ENCODE measurements around the gene LRRC56.

The LRRC56 gene

GRCh38 chr11:526192-526591, 11.1 kb upstream of the LRRC56 start:
- no peak for DNase-seq

GRCh38 chr11:528166-528814, 9.0 kb upstream of the LRRC56 start:
- no peak for DNase-seq

DNA sequence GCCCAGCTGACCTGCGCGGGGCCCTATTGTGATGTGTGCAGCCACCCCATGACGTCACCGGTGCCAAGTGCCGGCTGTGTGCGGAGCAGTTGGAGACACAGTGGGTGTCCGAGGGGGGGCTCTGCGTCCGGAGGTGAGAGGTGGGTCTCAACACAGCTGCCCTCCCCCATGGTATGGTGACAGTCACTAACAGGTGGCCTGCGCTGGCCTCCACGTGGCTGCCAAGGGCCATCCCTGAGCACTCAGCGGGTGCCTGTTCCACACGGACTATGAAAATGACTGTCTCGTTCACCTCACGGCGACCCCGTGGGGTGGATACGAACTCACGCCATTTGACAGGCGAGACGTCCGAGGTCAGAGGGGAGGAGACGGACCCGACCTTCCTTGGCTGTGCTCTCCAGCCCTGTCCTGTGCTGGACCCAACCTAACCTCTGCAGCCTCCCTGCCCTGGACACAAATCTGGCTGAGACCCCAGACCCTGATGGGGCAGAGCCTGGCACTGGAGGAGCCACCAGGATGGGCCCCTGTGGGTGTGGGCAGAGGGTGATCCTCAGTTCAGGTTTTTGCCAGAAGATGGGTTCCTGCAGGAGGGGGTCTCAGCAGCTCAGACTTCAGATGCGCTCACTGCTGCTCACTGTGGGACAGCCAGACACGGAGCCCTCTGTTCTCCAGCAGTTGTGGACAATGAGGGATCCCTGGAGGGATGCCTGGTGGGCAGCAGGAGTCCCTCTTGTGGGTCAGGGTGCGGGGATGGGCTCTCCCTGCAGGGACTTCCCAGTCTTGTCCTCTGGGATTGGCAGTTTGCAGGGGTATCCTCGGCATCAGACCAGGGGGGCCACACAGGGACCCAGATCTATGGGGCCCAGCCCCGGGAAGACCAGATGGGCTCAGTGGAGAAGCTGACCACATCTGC, 8.3 kb upstream of the LRRC56 start:
- no peak for DNase-seq

DNA sequence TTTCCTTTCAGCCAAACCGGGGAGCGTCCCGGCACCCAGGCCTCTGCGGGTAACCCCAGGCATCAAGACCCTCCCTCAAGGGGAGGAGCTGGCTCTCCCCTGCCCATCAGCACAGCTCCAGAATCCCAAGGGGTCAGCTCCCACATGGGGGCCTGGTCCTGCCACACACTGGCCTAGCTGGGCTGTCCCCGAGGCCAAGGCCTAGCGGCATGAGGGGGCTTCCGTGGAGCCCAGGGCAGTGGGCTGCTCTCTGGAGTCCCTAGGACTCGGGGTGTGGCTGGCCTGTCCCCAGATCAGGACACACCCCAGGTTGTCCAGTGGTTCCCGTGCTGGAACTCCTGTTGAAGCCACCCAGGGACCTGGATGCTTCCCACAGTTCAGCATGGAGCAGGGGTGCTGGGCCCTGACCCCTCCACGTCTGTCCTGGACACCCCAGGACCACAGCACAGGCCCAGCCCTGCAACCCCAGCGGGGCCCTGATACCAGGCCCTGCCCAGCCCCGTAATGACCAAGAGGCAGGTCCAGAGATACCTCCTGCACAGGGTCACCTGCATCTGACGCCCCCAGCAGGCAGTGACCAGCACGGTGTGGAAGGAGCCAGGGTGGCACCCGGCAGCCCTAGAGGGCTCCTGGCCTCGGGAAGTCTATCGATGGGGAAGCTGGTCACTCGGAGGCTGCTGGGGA, 7.5 kb upstream of the LRRC56 start:
- no peak for DNase-seq

DNA sequence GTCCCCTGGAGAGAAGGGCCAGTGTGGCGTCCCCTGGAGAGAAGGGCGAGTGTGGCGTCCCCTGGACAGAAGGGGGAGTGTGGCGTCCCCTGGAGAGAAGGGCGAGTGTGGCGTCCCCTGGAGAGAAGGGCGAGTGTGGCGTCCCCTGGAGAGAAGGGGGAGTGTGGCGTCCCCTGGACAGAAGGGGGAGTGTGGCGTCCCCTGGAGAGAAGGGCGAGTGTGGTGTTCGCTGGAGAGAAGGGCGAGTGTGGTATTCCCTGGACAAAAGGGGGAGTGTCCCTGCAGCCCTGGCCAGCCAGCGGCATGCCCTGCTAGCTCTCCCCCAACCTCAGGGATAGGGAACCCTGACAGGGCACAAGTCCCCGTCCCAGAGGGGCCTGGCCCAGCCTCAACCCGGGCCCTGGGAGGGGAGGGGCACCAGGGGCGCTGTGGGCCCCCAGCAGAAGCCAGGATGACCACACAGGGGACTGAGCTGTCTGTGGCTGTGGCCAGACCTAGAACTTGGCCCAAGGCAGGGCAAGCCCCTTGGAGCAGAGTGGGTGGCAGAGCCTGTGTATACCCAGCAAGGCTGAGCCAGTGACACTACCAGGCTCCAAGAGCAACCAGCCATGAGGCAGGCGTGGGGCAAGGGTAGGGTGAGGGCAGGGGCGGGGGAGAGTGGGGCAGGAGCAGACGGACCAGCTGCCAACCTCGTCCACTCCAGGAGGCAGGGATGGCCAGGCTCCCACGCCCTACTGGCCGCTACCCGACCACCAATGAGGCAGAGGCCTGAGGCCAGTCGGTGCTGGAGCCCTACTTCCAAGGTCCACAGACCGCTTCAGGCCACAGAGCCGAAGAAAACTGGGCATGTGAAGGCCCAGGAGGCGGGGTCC, 6.1 kb upstream of the LRRC56 start:
- no peak for DNase-seq

GRCh38 chr11:531919-532526, 5.3 kb upstream of the LRRC56 start:
- DNase-seq = no peak

DNA sequence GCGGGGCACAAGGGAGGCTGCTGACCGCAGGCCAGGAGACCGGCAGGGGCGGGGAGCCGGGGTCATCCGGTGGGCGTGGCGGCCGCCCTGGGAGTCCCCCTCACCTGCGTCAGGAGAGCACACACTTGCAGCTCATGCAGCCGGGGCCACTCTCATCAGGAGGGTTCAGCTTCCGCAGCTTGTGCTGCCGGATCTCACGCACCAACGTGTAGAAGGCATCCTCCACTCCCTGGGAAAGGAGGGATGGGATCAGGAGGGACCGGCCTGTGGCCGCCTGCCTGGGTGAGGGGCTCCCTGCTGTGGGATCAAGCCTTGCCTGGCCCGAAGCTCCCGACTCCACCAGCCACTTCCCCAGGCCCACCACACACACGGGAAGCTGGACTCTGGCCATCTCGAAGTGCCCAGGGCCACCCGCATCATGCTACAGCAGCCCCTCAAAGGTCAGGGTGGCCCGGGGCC, 4.8 kb upstream of the LRRC56 start:
- no peak for DNase-seq

DNA sequence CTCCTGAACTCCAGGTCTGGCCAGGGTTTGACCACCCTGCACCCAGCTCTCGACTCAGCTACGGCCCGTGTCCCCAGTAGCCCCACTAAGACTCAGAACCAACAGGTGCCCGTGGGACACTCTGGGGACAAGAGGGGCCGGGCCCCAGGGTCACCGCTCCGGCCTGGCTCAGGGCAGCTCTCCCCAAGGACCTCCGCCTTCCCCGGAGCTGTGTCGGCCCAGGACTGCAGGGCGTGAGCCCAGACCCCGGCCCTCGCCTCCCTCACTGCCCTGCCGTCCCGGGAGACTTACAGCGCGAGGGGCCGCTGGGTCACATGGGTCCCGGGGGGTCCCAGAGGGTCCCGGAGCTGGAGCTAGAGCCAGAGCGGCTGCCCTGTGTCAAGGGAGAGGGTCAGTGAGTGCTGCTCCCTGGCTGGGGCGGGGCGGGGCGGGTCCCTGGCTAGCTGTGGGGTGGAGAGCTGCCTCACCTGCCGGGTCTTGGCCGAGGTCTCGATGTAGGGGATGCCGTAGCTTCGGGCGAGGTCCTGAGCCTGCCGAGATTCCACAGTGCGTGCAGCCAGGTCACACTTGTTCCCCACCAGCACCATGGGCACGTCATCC, 4.2 kb upstream of the LRRC56 start:
- DNase-seq = no peak

GRCh38 chr11:533586-534395, 3.5 kb upstream of the LRRC56 start:
- no peak for DNase-seq

DNA sequence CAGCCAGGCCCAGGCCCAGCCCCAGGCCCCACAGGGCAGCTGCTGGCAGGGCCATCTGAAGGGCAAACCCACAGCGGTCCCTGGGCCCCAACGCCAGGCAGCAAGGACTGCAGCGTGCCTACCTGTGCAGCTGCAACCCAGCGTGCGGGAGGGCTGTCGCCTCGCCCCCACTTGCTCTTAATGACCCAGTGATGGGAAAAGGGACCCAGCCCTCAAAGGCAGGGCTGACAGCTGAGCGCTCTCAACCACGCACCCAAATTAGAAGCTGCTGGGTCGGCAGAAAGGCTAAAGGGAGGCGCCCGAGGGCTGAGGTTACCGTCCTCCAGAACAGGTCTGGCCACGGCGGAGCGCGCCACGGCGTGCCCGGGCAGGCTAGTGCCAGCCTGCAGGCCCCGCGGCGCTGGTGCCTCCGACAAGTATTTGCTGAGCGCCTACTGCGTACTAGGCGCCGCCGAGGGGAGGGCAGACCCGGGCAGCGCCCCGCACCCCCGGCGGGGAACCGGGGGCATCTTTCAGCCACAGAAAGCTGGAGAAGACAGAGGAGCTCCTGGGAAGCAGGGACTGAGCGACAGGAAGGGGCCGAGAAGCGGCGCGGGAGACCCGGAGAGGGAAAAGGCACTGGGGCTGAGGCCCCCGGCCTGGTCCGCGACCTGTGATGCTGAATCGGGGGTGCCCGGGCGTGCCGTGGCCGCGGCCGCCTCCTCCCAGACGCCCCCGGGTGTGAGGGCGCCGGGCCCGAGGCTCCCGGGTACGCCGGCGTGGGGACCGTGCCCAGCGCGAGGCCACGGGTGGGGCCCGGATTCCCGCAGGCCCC, 2.7 kb upstream of the LRRC56 start:
- DNase-seq = no peak

DNA sequence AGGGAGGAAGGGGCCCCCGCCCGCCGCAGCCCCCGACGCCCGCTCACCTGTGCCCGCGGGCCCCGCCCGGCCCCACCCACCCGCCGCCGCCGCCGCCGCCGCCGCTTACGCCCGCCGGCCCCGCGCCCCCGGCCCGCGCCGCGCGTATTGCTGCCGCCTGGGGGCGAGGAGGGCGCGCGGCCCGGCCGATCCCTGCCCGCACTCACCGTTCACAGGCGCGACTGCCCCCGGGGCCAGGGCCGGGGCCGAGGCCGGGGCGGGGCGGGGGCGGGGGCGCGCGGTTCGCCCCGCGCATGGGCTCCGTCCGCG, 2.2 kb upstream of the LRRC56 start:
- no peak for DNase-seq

DNA sequence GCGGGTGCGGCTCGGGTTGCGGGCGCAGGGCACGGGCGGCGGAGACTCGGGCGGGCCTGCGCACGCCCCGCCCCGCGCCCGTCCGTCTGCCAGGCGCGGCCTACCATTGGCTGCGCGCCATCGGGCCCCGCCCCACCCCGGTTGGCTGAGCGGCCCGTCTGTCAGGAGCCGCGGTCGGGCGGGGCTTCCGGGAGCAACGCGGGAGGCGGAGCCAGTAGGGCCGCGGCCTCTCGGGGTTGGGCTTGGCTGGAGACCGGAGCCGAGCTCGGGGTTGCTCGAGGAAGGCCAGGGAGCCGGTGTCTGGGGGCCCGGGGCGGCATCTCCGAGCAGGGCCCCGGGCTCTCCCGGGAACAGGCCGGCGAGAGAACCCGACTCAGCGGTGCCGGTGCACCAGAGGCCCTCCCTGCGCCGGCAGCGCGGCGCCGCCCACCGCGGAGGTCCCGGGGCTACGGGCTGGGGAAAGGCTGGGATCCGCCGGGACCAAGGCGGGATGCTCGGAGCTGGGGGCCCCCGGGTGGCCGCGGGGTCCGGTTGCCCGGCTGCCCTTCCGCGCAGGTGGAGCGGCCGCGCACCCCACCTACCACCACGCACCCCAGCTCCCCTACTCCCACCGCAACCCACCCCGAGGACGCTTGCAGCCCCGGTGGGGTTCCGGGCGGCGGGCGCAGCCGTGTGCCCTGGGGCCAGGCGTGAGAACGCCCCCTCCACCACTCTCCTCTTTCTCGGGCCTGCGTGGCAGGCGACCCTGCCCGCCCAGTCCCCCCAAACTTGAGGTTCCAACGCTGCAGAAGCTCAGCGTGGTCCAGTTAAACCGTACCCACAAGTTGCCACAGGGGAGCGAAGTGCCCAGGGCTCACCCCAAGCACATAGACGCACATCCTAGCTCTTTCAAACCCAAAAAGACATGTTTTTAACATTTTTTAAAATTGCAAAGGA, 1.5 kb upstream of the LRRC56 start, which contains the start of gene HRAS:
Gene HRAS, minus strand, starts transcription at position 58 of the 936 bp plus-strand sequence.
- peak; percentile 92 to 98 for DNase-seq

DNA sequence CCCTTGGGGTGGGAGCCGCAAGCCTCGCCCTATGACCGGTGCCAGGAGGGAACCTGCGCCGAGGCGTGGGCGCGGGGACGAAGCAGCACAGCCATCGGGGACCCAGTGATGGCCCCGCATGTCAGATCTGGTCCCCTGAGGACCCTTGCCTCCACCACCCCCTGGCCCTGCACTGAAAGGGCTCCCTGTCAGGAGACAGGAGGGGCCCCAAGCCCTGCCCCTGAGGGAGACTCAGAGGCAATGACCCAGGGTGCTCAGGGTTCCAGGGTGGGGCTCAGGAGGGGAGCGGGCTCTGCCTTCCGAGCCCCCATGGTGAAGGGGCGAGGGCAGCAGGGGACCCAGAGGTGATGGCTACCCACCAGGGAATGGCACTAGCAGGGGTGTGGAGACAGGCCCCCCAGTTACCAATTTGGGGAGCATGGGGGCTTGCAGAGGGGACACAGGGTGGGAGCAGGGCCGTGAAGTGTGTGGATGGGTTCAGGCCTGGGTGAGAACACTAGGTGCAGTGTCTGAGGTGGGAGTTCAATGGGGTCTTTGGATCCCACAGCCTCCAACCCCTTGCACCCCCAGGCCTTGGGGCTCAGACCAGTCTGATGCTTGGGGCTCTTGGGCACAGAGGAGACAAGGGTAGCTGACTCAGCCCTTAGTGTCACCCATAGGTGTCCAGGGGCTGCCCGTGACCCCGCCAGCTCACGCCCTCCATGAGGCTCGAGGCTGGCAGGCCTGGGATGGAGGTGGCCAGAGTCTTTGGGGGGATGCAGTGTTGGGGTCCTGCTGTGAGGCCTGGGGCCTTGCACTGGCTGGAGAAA, 499 bp downstream of the LRRC56 start:
- DNase-seq = no peak

- no peak for DNase-seq
These were observed 1.2 kb downstream of the LRRC56 start for GRCh38 chr11:538431-539051.

GRCh38 chr11:539971-540481, 2.7 kb downstream of the LRRC56 start:
- DNase-seq = no peak

DNA sequence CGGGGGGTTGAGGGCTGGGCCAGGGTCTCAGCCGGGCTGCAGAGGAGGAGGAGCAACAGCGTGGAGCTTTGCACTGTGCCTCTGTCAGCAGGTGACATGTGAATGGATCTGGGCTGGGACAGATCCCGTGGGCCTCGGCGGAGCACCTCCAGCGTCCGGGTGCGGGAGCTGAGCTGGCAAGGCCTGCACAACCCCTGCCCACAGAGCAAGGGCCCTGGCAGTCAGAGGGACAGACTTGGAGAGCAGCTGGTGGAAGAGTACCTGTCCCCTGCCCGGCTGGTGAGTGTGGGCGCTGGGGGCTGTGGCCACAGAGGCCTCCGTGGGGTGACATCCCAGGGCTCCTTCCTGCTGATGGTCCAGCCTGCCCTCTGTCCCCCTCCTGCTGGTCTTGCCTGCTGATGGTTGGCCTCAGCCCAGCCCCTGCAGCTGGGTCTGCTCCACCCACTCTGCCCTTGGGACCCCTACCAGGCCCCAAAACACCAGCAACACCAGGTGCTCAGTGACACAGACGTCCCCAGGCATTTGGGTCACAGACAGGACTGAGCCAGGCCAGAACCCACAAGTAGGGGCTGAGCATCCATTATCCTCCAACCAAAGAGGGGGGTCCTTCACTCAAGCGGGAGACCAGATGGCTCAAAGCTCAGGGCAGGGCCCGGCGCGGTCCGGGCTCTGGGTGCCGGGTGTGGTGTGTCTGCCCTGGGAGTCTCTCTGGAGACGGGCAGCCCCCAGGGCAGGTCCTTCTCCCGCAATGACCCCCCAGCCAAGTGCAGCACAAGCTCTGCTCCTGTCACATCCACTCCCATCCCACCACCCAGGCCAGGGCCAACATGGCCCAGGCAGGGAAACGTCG, 3.5 kb downstream of the LRRC56 start:
- no peak for DNase-seq
